Stimulated activated CD8-positive, alpha-beta memory T cell treated with anti-CD3 and anti-CD28 coated beads, Interleukin-15, amount 100 ng/mL, for 48 hours (primary cell): ENCODE results near the gene PHKB.
"Not testable (repeated sequence)": the region's sequence is repeated elsewhere in the genome, so short reads cannot be mapped to it uniquely, and the experiment has no call there.

ENCODE experiments used
- DNase-seq, 2 donors: peaks; one replicate each; pipeline ENCODE4 v3.0.0-alpha.2; 2020; ENCODE audit warnings: low read depth in 2 of 2

The PHKB gene

GRCh38 chr16:47460711-47461597, at the start of gene PHKB, which contains the start of gene ITFG1:
Gene PHKB (plus strand): TSS chr16:47461331. CDS start chr16:47461351, 20 bp downstream.
Gene ITFG1 (minus strand): TSS chr16:47461063. CDS start chr16:47461045, 18 bp downstream.
- DNase-seq = peak; percentile 93 to 94

DNA sequence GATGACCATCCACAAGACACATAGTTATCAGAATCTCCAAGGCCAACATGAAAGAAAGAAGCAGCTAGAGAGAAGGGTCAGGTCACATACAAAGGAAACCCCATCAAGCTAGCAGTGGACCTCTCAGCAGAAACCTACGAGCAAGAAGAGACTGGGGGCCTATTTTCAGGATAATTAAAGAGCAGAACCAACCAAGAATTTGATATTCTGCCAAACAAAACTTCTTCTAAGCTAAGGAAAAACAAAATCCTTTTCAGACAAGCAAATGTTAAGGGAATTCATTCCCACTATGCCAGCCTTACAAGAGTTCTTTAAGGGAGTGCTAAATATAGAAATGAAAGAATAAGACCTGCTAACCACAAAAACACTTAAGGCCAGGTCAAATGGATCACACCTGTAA, 48.1 kb upstream of the PHKB start:
- no peak for DNase-seq

DNA sequence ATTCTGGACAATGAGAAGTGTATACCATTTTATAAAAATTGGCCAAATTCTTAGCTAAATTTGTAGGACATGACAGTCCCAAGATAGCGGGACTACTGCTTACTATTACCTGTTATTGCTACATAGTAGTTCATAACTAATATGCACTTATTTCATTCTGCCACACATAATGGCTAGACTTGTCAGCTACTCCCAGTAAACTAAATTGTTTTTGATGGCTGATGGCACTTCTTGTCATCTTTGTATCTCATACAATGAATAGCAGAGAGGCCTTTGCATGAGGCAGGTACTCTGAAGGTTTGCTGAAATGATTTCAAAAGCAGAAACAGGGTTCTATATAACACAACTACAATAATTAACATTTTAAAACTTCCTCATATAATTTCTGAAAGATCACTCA, 44.3 kb upstream of the PHKB start:
- DNase-seq = no peak

GRCh38 chr16:47424846-47425245, 36.3 kb upstream of the PHKB start:
- DNase-seq = no peak

GRCh38 chr16:47426806-47427205, 34.3 kb upstream of the PHKB start:
- DNase-seq = no peak

GRCh38 chr16:47431960-47432359, 29.2 kb upstream of the PHKB start:
- no peak for DNase-seq

DNA sequence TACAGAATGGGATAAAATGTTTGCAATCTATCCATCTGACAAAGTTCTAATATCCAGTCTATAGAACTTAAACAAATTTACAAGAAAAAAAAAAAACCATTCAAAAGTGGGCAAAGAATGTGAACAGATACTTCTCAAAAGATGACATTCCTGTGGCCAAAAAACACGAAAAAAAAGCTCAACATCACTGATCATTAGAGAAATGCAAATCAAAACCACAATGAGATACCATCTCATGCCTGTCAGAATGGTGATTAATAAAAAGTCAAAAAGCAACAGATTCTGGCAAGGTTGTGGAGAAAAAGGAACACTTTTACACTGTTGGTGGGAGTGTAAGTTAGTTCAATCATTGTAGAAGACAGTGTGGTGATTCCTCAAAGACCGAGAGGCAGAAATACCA, 26.9 kb upstream of the PHKB start:
- not testable (repeated sequence) for DNase-seq

DNA sequence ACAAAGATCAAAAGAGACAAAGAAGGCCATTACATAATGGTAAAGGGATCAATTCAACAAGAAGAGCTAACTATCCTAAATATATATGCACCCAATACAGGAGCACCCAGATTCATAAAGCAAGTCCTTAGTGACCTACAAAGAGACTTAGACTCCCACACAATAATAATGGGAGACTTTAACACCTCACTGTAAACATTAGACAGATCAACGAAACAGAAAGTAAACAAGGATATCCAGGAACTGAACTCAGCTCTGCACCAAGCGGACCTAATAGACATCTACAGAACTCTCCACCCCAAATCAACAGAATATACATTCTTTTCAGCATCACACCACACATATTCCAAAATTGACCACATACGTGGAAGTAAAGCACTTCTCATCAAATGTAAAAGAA, 21.1 kb upstream of the PHKB start:
- DNase-seq = not testable (repeated sequence)

GRCh38 chr16:47442884-47443283, 18.2 kb upstream of the PHKB start:
- not testable (repeated sequence) for DNase-seq

GRCh38 chr16:47446431-47446830, 14.7 kb upstream of the PHKB start:
- no peak for DNase-seq

- DNase-seq = no peak
Observed at GRCh38 chr16:47448830-47449575, 12.1 kb upstream of the PHKB start.

DNA sequence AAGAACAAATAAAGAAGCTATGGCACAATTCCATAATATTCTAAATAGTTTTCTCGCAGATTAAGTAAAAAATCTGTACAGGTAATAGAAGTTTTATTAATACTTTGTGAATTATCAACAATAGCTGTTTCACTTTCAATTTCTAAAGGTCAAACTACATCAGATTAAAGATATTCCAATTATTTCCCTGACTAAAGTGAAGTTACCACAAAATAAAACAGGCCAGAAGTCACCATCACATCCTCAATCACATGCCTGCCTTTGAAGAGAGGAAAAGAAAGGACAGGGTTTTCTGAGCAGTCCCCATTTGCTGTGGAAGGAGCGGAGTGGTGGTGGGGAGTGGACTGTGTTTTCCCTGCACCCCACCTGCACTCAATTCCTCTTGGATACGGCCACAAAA, 11.3 kb upstream of the PHKB start:
- no peak for DNase-seq

DNA sequence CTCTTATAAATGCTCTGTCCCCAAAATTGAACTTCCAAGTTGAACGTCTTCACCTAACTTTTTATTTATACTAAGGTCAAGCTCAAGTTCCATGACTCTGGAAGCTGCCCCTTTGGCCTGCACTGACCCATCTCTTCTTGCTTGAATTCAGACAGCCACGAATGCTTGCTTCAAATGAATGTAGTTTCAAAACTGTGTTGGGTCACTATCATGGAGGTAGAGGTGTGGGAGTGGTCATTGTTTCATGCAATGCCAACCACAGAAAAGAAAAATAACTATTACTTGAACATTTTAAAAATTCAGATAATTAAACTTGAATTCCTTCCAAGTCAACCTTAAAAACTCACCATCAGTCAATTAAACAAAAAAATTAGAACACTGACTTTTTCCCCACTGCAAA, 2.8 kb upstream of the PHKB start:
- no peak for DNase-seq

GRCh38 chr16:47459603-47460002, 1.5 kb upstream of the PHKB start:
- no peak for DNase-seq

- DNase-seq = no peak
Observed at GRCh38 chr16:47460359-47460710, 796 bp upstream of the PHKB start.

DNA sequence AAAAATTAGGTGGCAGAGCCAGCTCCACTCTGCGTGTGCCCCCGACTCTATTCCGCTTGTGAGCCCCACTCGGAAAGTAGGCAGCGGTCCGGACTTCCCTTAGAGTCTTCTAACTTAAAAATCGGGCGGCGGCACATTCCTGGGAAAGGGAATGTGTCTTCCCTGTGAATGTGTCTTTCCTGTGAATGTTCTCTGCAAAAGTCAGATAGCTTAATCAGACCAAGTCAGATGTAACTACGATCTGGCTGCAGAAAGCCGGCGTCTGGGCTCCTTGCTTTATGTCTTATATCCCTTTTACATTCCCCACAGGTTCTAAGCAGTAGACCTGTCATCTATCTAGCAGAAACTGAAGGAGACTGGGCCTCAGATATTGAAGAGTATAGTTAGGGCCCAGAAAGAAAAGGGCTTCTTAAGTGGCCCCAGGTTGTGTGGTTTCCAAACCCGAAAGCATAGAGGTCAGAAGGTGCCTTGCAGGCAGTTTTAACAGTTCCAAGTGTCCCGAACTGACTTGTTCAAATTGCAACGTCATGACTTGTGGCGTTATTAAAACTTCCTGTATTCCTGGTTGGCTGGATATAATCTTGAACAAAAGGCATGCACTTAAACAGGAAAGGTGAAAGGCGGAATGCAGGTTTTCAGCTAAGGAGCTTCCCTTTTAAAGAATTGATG, 601 bp downstream of the PHKB start:
- peak in 1 of 2 donors; percentile 0 for DNase-seq

- DNase-seq = no peak
Observed at GRCh38 chr16:47463771-47464624, 2.9 kb downstream of the PHKB start.

DNA sequence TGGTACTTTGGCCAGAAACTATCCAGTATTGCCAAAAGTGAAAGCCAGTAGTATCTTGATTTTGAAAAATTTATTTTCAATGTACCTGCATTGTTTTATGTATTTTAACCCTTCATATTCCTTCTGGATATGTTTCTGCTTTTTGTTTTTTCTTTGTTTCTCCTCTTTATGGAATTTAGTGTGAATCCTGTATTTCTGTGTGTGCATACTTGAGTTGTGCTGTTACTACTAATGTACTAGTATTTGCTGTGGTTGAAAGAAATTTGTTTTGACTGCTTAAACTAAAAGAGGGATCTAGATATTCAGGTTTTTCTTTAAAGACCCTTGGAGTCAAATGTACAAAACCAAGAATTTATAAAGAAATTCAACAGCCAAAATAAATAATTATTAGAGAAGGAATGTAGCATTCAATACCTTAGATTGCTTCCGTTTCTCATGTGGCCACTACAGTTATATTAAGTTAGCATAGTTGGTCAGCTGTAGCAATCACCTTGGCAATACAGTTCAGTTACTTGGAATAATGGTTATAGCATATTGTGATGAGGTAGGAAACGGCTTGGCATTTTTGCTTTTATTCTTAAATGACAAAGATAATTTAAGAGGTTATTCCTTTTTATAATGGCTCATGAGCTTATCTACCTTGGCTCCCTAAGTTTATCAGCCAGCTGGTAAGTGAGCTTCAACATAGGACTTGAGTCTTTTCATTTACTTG, 4.9 kb downstream of the PHKB start:
- no peak for DNase-seq

GRCh38 chr16:47467501-47467900, 6.4 kb downstream of the PHKB start:
- no peak for DNase-seq

DNA sequence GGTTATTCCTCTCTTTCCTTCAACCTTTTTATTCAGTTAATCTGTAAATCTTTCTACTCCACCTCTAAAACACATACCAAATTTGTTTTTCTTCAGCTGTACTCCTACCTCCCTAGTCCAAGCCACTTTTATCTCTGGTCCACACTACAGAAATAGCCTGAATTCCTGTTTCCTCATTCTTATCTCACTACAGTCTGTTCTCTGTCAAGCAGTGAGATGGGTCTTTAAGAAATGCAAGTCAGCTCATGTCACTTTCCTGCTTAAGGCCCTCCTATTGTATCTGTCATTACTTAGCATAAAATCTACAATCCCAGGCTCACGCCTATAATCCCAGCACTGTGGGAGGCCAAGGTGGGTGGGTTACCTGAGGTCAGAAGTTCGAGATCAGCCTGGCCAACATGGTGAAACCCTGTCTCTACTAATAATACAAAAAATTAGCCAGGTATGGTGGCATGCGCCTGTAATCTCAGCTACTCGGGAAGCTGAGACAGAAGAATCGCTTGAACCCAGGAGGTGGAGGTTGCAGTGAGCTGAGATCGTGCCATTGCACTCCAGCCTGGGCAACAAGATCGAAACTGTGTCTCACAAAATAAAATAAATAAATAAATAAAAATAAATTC, 7.0 kb downstream of the PHKB start:
- DNase-seq = not testable (repeated sequence)
